ENCODE data around the gene CMKLR1. TPM values are rescaled to one million over a fixed set of nuclear protein-coding genes. Genes with fewer than 3 reads are reported as not detected.

Gene CMKLR1
- polyA plus RNA-seq, 1 experiment: 0.10 TPM

GRCh38 chr12:108323581-108323980 is 15.5 kb downstream of the CMKLR1 start:
- DNase-seq (ENCODE audit: low read depth): no peak
- ChIA-PET CTCF (interaction anchor here (0.6 kb wide), 1 partner anchor 31 kb away, joined by 3 read pairs; no protein-coding TSS in a partner anchor), POLR2A (no interaction called here)
- Histone ChIP-seq H3K36me3 (ENCODE audit: control insufficient read depth, insufficient read depth, low read length) (no peaks in the 10 kb centered on the region), H3K27me3 (ENCODE audit: control insufficient read depth, insufficient read depth, low read length) (no peaks in the 10 kb centered on the region), H3K4me3 (ENCODE audit: low read depth, low read length) (no peak overlapping the region)
- no peak for TF ChIP-seq CTCF (IDR thresholded peaks at IDR 0.05; ENCODE audit: insufficient read depth, low read depth, low read length)

GRCh38 chr12:108322998-108323397 is 16.1 kb downstream of the CMKLR1 start:
- no peaks in the 10 kb centered on the region for H3K27me3 ChIP-seq (ENCODE audit: control insufficient read depth, insufficient read depth, low read length)
- POLR2A ChIA-PET: no interaction called here
- CTCF ChIA-PET: interaction anchor here (0.6 kb wide), 1 partner anchor 30 kb away, joined by 3 read pairs; no protein-coding TSS in a partner anchor
- TF ChIP-seq CTCF (IDR thresholded peaks at IDR 0.05; ENCODE audit: insufficient read depth, low read depth, low read length): no peak
- no peaks in the 10 kb centered on the region for H3K36me3 ChIP-seq (ENCODE audit: control insufficient read depth, insufficient read depth, low read length)
- DNase-seq (ENCODE audit: low read depth): no peak
- no peak overlapping the region for H3K4me3 ChIP-seq (ENCODE audit: low read depth, low read length)

- no peak for TF ChIP-seq CTCF (IDR thresholded peaks at IDR 0.05; ENCODE audit: insufficient read depth, low read depth, low read length)
- ChIA-PET CTCF (no interaction called here), POLR2A (no interaction called here)
Observed at GRCh38 chr12:108321688-108322087, 17.4 kb downstream of the CMKLR1 start.

GRCh38 chr12:108320507-108321293 is 18.4 kb downstream of the CMKLR1 start:
- TF ChIP-seq CTCF (IDR thresholded peaks at IDR 0.05; ENCODE audit: insufficient read depth, low read depth, low read length): no peak
- no peak for DNase-seq (ENCODE audit: low read depth)
- ChIA-PET POLR2A (no interaction called here), CTCF (no interaction called here)
- Histone ChIP-seq H3K27me3 (ENCODE audit: control insufficient read depth, insufficient read depth, low read length) (no peaks in the 10 kb centered on the region), H3K4me3 (ENCODE audit: low read depth, low read length) (no peak overlapping the region), H3K36me3 (ENCODE audit: control insufficient read depth, insufficient read depth, low read length) (no peaks in the 10 kb centered on the region)

More at GRCh38 chr12:108321688-108322087, 17.4 kb downstream of the CMKLR1 start:
- Histone ChIP-seq H3K27me3 (ENCODE audit: control insufficient read depth, insufficient read depth, low read length) (no peaks in the 10 kb centered on the region), H3K36me3 (ENCODE audit: control insufficient read depth, insufficient read depth, low read length) (no peaks in the 10 kb centered on the region), H3K4me3 (ENCODE audit: low read depth, low read length) (no peak overlapping the region)
- no peak for DNase-seq (ENCODE audit: low read depth)

GRCh38 chr12:108319277-108320234 is 19.6 kb downstream of the CMKLR1 start:
- ChIA-PET CTCF (no interaction called here), POLR2A (no interaction called here)

More at GRCh38 chr12:108319277-108320234, 19.6 kb downstream of the CMKLR1 start:
- no peaks in the 10 kb centered on the region for H3K27me3 ChIP-seq (ENCODE audit: control insufficient read depth, insufficient read depth, low read length)
- DNase-seq (ENCODE audit: low read depth): no peak
- no peak overlapping the region for H3K4me3 ChIP-seq (ENCODE audit: low read depth, low read length)
- TF ChIP-seq CTCF (IDR thresholded peaks at IDR 0.05; ENCODE audit: insufficient read depth, low read depth, low read length): no peak
- no peaks in the 10 kb centered on the region for H3K36me3 ChIP-seq (ENCODE audit: control insufficient read depth, insufficient read depth, low read length)
